WTC11 (cell line): Measurements from ENCODE around the gene FER. TPM values are rescaled to one million over a fixed set of nuclear protein-coding genes. Genes with fewer than 3 reads are reported as not detected.

Experiments used
- ATAC-seq: fragments of 200-7000 bp; cut with Tn5 transposase; 2 replicates; pipeline ENCODE4 v1.10.0; 2021; ENCODE audit warnings: mild to moderate bottlenecking, moderate library complexity
- CTCF ChIA-PET: fragments of 300-600 bp; sonication (Branson Sonifier 250); formaldehyde crosslinking; loops from one replicate; lab custom pipeline; 2021; ENCODE audit warnings: antibody characterized with exemption; lab: Charles Lee
- POLR2A ChIA-PET: fragments of 350-600 bp; sonication (Branson Sonifier 250); formaldehyde crosslinking; loops from one replicate; lab custom pipeline; 2021; ENCODE audit warnings: antibody characterized with exemption; lab: Charles Lee
- DNase-seq: peaks from one replicate; pipeline ENCODE4 v3.0.0; 2021; ENCODE audit warnings: low spot score
- H3K27ac Mint-ChIP-seq: 2 replicates; pipeline ENCODE4 v1.8.0; 2021; ENCODE audit warnings: mixed read lengths
- H3K27me3 Mint-ChIP-seq: 2 replicates; pipeline ENCODE4 v1.8.0; 2021; ENCODE audit warnings: low read depth, mild to moderate bottlenecking, moderate library complexity, mixed read lengths
- H3K36me3 Mint-ChIP-seq: 2 replicates; pipeline ENCODE4 v1.8.0; 2021; ENCODE audit warnings: mixed read lengths
- H3K4me1 Mint-ChIP-seq: 2 replicates; pipeline ENCODE4 v1.8.0; 2022; ENCODE audit warnings: mixed read lengths
- H3K4me3 Mint-ChIP-seq: 2 replicates; pipeline ENCODE4 v1.8.0; 2021; ENCODE audit warnings: mild to moderate bottlenecking, moderate library complexity, mixed read lengths
- H3K9me3 Mint-ChIP-seq: 2 replicates; pipeline ENCODE4 v1.8.0; 2021; ENCODE audit warnings: mixed read lengths
- ATF2 ChIP-seq: sonication (generic); formaldehyde crosslinking; IDR thresholded peaks from 2 replicates; pipeline ENCODE4 v1.8.1; 2022; ENCODE audit warnings: low read depth, missing genetic modification reagents, borderline replicate concordance
- CREB1 ChIP-seq: sonication (generic); formaldehyde crosslinking; IDR thresholded peaks from 2 replicates; pipeline ENCODE4 v1.8.0; 2023; ENCODE audit warnings: mild to moderate bottlenecking, missing genetic modification reagents
- E2F4 ChIP-seq: sonication (generic); formaldehyde crosslinking; IDR thresholded peaks from 2 replicates; pipeline ENCODE4 v1.8.1; 2022; ENCODE audit warnings: low read depth, mild to moderate bottlenecking, moderate library complexity, missing genetic modification reagents, borderline replicate concordance
- ESRRA ChIP-seq: sonication (generic); formaldehyde crosslinking; IDR thresholded peaks from 2 replicates; pipeline ENCODE4 v1.8.1; 2022; ENCODE audit warnings: mild to moderate bottlenecking, missing genetic modification reagents, borderline replicate concordance
- ETV6 ChIP-seq: sonication (generic); formaldehyde crosslinking; IDR thresholded peaks from 2 replicates; pipeline ENCODE4 v1.8.1; 2022; ENCODE audit warnings: mild to moderate bottlenecking, missing genetic modification reagents
- MYBL2 ChIP-seq: sonication (generic); formaldehyde crosslinking; IDR thresholded peaks from 2 replicates; pipeline ENCODE4 v1.8.1; 2023; ENCODE audit warnings: mild to moderate bottlenecking, moderate library complexity, missing genetic modification reagents
- NFATC4 ChIP-seq: fragments of 250-450 bp; sonication (Bioruptor Pico); IDR thresholded peaks from 2 replicates; pipeline ENCODE4 v1.9.0; 2021; ENCODE audit warnings: mild to moderate bottlenecking
- SOX15 ChIP-seq: fragments of 250-450 bp; sonication (Bioruptor Pico); IDR thresholded peaks from 2 replicates; pipeline ENCODE4 v1.9.0; 2021; ENCODE audit warnings: mild to moderate bottlenecking
- TEAD1 ChIP-seq: sonication (generic); formaldehyde crosslinking; IDR thresholded peaks from 2 replicates; pipeline ENCODE4 v1.8.0; 2022; ENCODE audit warnings: mild to moderate bottlenecking, missing genetic modification reagents
- ZBTB21 ChIP-seq: sonication (generic); formaldehyde crosslinking; IDR thresholded peaks from 2 replicates; pipeline ENCODE4 v1.8.1; 2023; ENCODE audit warnings: mild to moderate bottlenecking, missing genetic modification reagents, borderline replicate concordance
- ZNF232 ChIP-seq: sonication (generic); formaldehyde crosslinking; IDR thresholded peaks from 2 replicates; pipeline ENCODE4 v1.8.0; 2022; ENCODE audit warnings: mild to moderate bottlenecking, missing genetic modification reagents
- ZNF263 ChIP-seq: sonication (generic); formaldehyde crosslinking; IDR thresholded peaks from 2 replicates; pipeline ENCODE4 v1.8.1; 2022; ENCODE audit warnings: low read depth, mild to moderate bottlenecking, moderate library complexity, missing genetic modification reagents
- ZNF423 ChIP-seq: fragments of 250-450 bp; sonication (Bioruptor Pico); IDR thresholded peaks from 2 replicates; pipeline ENCODE4 v2.1.2; 2022; ENCODE audit warnings: mild to moderate bottlenecking, moderate library complexity
- ZNF532 ChIP-seq: fragments of 250-450 bp; sonication (Bioruptor Pico); IDR thresholded peaks from 2 replicates; pipeline ENCODE4 v1.9.0; 2021; ENCODE audit warnings: mild to moderate bottlenecking, borderline replicate concordance
- total RNA-seq: library from RNA; stranded (reverse); gene quantifications from 3 replicates; pipeline ENCODE4 v1.2.3, GENCODE V29; 2021
- TF ChIP-seq, protein P1 (sequence below): sonication (generic); formaldehyde crosslinking; IDR thresholded peaks from 2 replicates; pipeline ENCODE4 v1.8.0; 2022; ENCODE audit warnings: mild to moderate bottlenecking, missing genetic modification reagents

The FER gene
- total RNA-seq, 1 experiment from 2014 or later = 13.8 TPM

- H3K4me3 Mint-ChIP-seq = no peak overlapping the region
- TF ChIP-seq ZBTB21 (CRISPR knock-in tag) (no peak), MYBL2 (CRISPR knock-in tag) (no peak), NFATC4 (CRISPR knock-in tag) (no peak), ZNF263 (CRISPR knock-in tag) (no peak), ZNF532 (CRISPR knock-in tag) (no peak), ETV6 (no peak), ESRRA (CRISPR knock-in tag) (no peak), ZNF423 (CRISPR knock-in tag) (no peak), TEAD1 (CRISPR knock-in tag) (no peak), E2F4 (CRISPR knock-in tag) (no peak)
- no peaks in the 10 kb centered on the region for H3K9me3 Mint-ChIP-seq
- H3K27me3 Mint-ChIP-seq = no peaks in the 10 kb centered on the region
- ATAC-seq = no peak
- ChIA-PET CTCF (no interaction called here), POLR2A (no interaction called here)
- no peaks in the 10 kb centered on the region for H3K36me3 Mint-ChIP-seq
- no peak for DNase-seq
- peaks cover 5% of the 10 kb centered on the region; the same call in 1 of the 2 replicates for H3K4me1 Mint-ChIP-seq
- H3K27ac Mint-ChIP-seq = no peak overlapping the region
Measured at GRCh38 chr5:109100971-109101370, 353.3 kb downstream of the FER start.

DNA sequence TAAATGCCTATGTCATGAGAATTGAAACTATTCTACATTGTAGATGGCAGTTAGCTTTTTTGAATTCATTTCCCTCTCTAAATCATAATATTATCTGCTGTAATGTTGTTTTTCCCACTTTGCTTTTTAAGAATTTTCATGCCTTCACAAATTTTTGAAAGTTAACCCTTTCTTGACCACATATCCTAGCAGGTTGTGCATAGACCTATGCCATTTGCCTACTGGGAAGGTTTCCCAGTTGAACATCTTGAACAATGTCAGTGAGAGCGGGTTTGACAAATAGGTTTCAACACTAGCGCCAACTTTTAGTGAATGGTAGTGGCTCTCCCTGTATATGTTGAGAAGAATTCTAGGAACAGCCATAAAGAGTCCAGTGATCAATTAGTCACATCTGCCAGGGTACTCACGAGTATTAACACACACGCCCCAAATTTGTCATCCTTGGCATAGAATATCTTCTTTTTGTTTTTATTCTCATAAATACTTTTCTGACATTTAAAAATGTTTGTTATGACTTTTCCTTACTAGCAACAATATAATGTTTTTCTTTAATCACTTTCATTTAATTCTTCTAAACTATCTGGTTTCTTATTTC, 354.5 kb downstream of the FER start:
- POLR2A ChIA-PET = no interaction called here

More for the DNA sequence above, 354.5 kb downstream of the FER start:
- H3K4me1 Mint-ChIP-seq = peaks cover 5% of the 10 kb centered on the region; the same call in 1 of the 2 replicates
- H3K4me3 Mint-ChIP-seq = no peak overlapping the region
- no peak for ATAC-seq
- H3K27ac Mint-ChIP-seq = no peak overlapping the region
- no peaks in the 10 kb centered on the region for H3K36me3 Mint-ChIP-seq
- H3K9me3 Mint-ChIP-seq = no peaks in the 10 kb centered on the region
- no peak for DNase-seq
- CTCF ChIA-PET = no interaction called here
- no peaks in the 10 kb centered on the region for H3K27me3 Mint-ChIP-seq
- no peak for TF ChIP-seq CREB1
- no peak for TF ChIP-seq ZNF232 (CRISPR knock-in tag)
- TF ChIP-seq MYBL2 (CRISPR knock-in tag) = no peak
- TF ChIP-seq, protein P1, sequence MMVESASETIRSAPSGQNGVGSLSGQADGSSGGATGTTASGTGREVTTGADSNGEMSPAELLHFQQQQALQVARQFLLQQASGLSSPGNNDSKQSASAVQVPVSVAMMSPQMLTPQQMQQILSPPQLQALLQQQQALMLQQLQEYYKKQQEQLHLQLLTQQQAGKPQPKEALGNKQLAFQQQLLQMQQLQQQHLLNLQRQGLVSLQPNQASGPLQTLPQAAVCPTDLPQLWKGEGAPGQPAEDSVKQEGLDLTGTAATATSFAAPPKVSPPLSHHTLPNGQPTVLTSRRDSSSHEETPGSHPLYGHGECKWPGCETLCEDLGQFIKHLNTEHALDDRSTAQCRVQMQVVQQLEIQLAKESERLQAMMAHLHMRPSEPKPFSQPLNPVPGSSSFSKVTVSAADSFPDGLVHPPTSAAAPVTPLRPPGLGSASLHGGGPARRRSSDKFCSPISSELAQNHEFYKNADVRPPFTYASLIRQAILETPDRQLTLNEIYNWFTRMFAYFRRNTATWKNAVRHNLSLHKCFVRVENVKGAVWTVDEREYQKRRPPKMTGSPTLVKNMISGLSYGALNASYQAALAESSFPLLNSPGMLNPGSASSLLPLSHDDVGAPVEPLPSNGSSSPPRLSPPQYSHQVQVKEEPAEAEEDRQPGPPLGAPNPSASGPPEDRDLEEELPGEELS = no peak
- TF ChIP-seq TEAD1 (CRISPR knock-in tag) = no peak
- TF ChIP-seq SOX15 (CRISPR knock-in tag) = no peak
- no peak for TF ChIP-seq ATF2 (CRISPR knock-in tag)
- TF ChIP-seq ESRRA (CRISPR knock-in tag) = no peak
- TF ChIP-seq ETV6 = no peak
